ENCODE measurements around the gene PPP4R3B. TPM values are rescaled to one million over a fixed set of nuclear protein-coding genes. Genes with fewer than 3 reads are reported as not detected.

PPP4R3B gene
- polyA plus RNA-seq, 1 of the 3 experiments (the other 2 are of a cell fraction) = 9.3 TPM

DNA sequence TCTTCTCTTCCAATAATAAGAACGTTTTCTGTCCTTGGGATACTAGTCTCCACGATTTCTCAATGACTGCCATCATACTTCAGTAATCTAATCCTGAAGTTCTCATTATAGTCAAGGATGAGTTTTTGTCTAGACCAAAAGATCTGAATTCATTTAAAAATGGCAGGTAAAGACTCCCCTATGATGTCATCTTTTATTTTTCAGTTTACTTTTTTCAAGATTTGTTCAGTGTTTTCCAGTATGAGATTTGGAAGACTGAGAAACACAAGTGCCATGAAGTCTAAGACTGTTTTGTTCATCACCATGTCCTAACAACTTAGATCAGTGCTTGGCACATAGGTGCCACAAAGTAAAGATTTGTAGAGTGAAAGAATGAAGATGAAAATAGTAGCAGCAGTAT lies 35.8 kb upstream of the PPP4R3B start (continued):
- TF ChIP-seq TEAD4 (IDR thresholded peaks at IDR 0.05; ENCODE audit: borderline replicate concordance, insufficient read depth) (no peak), GABPA (IDR thresholded peaks at IDR 0.05; ENCODE audit: low read depth) (no peak)
- TF ChIP-seq, protein P1, sequence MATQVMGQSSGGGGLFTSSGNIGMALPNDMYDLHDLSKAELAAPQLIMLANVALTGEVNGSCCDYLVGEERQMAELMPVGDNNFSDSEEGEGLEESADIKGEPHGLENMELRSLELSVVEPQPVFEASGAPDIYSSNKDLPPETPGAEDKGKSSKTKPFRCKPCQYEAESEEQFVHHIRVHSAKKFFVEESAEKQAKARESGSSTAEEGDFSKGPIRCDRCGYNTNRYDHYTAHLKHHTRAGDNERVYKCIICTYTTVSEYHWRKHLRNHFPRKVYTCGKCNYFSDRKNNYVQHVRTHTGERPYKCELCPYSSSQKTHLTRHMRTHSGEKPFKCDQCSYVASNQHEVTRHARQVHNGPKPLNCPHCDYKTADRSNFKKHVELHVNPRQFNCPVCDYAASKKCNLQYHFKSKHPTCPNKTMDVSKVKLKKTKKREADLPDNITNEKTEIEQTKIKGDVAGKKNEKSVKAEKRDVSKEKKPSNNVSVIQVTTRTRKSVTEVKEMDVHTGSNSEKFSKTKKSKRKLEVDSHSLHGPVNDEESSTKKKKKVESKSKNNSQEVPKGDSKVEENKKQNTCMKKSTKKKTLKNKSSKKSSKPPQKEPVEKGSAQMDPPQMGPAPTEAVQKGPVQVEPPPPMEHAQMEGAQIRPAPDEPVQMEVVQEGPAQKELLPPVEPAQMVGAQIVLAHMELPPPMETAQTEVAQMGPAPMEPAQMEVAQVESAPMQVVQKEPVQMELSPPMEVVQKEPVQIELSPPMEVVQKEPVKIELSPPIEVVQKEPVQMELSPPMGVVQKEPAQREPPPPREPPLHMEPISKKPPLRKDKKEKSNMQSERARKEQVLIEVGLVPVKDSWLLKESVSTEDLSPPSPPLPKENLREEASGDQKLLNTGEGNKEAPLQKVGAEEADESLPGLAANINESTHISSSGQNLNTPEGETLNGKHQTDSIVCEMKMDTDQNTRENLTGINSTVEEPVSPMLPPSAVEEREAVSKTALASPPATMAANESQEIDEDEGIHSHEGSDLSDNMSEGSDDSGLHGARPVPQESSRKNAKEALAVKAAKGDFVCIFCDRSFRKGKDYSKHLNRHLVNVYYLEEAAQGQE (IDR thresholded peaks at IDR 0.05; ENCODE audit: low read depth, low read length) = no peak
- TF ChIP-seq, protein P2, sequence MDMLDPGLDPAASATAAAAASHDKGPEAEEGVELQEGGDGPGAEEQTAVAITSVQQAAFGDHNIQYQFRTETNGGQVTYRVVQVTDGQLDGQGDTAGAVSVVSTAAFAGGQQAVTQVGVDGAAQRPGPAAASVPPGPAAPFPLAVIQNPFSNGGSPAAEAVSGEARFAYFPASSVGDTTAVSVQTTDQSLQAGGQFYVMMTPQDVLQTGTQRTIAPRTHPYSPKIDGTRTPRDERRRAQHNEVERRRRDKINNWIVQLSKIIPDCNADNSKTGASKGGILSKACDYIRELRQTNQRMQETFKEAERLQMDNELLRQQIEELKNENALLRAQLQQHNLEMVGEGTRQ (IDR thresholded peaks at IDR 0.05; ENCODE audit: borderline replicate concordance, low read depth, low read length) = no peak

DNA sequence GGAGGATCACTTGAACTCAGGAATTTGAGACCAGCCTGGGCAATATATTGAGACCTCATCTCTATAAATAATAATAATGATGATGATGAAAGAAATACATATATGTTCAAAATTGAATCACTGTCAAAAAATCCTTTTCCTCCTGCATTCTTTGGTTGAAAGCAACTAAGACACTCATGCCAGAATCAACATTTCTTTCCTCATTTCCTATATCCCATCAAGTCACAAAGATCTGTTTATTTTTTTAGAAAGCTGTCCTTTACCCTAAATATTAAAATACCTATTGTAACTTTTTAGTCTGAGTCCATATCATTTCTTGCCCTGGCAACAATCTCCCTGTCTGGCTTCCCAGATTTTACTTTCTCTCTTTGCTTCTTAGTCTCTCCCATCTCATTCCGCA lies 31.8 kb upstream of the PPP4R3B start:
- POLR2A ChIA-PET = no interaction called here

More for the DNA sequence above, 31.8 kb upstream of the PPP4R3B start:
- TF ChIP-seq FOXJ3 (CRISPR knock-in tag; IDR thresholded peaks at IDR 0.05) = no peak
- no peak for TF ChIP-seq MXI1 (IDR thresholded peaks at IDR 0.05; ENCODE audit: low read depth, low read length)
- TF ChIP-seq, protein P3, sequence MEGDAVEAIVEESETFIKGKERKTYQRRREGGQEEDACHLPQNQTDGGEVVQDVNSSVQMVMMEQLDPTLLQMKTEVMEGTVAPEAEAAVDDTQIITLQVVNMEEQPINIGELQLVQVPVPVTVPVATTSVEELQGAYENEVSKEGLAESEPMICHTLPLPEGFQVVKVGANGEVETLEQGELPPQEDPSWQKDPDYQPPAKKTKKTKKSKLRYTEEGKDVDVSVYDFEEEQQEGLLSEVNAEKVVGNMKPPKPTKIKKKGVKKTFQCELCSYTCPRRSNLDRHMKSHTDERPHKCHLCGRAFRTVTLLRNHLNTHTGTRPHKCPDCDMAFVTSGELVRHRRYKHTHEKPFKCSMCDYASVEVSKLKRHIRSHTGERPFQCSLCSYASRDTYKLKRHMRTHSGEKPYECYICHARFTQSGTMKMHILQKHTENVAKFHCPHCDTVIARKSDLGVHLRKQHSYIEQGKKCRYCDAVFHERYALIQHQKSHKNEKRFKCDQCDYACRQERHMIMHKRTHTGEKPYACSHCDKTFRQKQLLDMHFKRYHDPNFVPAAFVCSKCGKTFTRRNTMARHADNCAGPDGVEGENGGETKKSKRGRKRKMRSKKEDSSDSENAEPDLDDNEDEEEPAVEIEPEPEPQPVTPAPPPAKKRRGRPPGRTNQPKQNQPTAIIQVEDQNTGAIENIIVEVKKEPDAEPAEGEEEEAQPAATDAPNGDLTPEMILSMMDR (IDR thresholded peaks at IDR 0.05) = no peak
- no peak for TF ChIP-seq FOSL2 (IDR thresholded peaks at IDR 0.05; ENCODE audit: borderline replicate concordance, low read depth)
- no peak for TF ChIP-seq FOXM1 (IDR thresholded peaks at IDR 0.05; ENCODE audit: low read depth)
- TF ChIP-seq, protein P4, sequence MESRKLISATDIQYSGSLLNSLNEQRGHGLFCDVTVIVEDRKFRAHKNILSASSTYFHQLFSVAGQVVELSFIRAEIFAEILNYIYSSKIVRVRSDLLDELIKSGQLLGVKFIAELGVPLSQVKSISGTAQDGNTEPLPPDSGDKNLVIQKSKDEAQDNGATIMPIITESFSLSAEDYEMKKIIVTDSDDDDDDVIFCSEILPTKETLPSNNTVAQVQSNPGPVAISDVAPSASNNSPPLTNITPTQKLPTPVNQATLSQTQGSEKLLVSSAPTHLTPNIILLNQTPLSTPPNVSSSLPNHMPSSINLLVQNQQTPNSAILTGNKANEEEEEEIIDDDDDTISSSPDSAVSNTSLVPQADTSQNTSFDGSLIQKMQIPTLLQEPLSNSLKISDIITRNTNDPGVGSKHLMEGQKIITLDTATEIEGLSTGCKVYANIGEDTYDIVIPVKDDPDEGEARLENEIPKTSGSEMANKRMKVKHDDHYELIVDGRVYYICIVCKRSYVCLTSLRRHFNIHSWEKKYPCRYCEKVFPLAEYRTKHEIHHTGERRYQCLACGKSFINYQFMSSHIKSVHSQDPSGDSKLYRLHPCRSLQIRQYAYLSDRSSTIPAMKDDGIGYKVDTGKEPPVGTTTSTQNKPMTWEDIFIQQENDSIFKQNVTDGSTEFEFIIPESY (IDR thresholded peaks at IDR 0.05; ENCODE audit: borderline replicate concordance, low read depth) = no peak
- TF ChIP-seq YY1 (IDR thresholded peaks at IDR 0.05; ENCODE audit: low read depth) = no peak
- Histone ChIP-seq H3F3A (replicated peaks; ENCODE audit: insufficient read depth) (peaks cover 19% of the 10 kb centered on the region), H3K9ac (no peak overlapping the region), H3K9me3 (no peaks in the 10 kb centered on the region), H3K4me2 (no peak overlapping the region), H3K9me2 (no peaks in the 10 kb centered on the region), H3K4me3 (ENCODE audit: low read depth in 2 of 2, low read length in 1 of 2) (no peak overlapping the region), H2AFZ (ENCODE audit: low read depth) (no peak overlapping the region), H3K4me1 (ENCODE audit: control insufficient read depth in 1 of 2, insufficient read depth in 2 of 2, low read depth in 1 of 2, low read length in 1 of 2) (no peaks in the 10 kb centered on the region), H3K27ac (ENCODE audit: low read depth in 2 of 2, low read length in 1 of 2) (peak overlapping the region in 1 of 2 experiments; percentile 12; a peak in 1 of 4 replicates), H3K36me3 (replicated peaks in 1 of 2; ENCODE audit: control insufficient read depth in 1 of 2, insufficient read depth in 2 of 2, low read length in 1 of 2) (peaks cover 27 to 53% of the 10 kb centered on the region in 2 experiments), H3K27me3 (ENCODE audit: insufficient read depth) (no peaks in the 10 kb centered on the region), H3K79me2 (ENCODE audit: insufficient read depth) (no peaks in the 10 kb centered on the region), H4K20me1 (ENCODE audit: insufficient read depth) (no peaks in the 10 kb centered on the region)
- no peak for DNase-seq
- WGBS (ENCODE audit: low lambda C conversion rate) = 93% methylated on average over 1 of the region's 1 CpG
- CTCF ChIA-PET = no interaction called here
